ENCODE measurements around the gene OTOF.

- TF ChIP-seq CTCF (conservative IDR thresholded peaks at IDR 0.05) (no peak), ZFX (IDR thresholded peaks at IDR 0.05) (no peak)
Measured at GRCh38 chr2:26474261-26474785, 3.6 kb downstream of the OTOF start.

All from C4-2B (cell line).